C4-2B (cell line): ENCODE data around the gene RASAL1.

ENCODE experiments used
- CTCF ChIP-seq: fragments of 450-650 bp; conservative IDR thresholded peaks from 2 replicates; pipeline ENCODE4 v1.5.1; 2017; ENCODE audit warnings: mild to moderate bottlenecking
- ZFX ChIP-seq: fragments of 450-650 bp; IDR thresholded peaks from 2 replicates; pipeline ENCODE4 v1.6.1; 2017

GRCh38 chr12:113056381-113056630 is 79.3 kb downstream of the RASAL1 start:
- TF ChIP-seq CTCF (no peak), ZFX (no peak)
